ENCODE measurements around the gene TCEA2.

TCEA2 gene

DNA sequence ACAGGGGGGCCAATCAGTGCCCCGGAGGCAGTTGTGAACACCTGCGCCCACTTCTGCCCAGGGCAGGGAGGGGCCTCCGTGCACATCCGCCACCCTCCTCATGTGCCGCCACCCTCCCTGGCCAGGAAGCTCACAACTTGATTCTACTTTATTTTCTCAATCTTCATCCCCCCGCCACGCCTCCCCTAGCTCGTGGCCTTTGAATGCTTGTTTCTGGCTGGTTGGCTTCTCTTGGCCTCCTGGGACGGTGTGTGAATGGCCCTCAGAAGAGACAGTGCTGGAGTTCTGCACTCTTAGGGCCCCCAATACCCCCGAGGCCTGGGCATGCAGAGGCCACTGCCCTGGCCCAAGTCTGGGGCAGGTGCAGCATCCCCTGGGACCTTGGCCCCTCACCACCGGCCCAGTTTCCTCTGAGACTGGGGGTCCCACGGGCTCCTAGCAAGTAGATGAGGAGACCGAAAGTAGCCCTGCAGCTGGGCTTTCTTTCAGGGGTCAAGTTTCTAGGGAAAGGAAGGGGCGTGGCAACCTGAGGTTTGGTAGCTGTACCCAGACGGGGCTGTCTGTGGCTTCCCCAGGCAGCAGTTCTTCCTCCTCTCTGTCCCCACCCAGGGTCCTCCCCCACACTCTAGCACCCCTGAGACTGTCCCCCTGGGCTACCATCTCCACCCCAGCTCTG is 15.0 kb downstream of the TCEA2 start:
- no peaks in the 10 kb centered on the region for H3K9me3 ChIP-seq (ENCODE audit: insufficient read depth, low read length)
- H3K4me2 ChIP-seq (ENCODE audit: low read depth, low read length, poor library complexity, severe bottlenecking): peak overlapping the region; percentile 87
- no peaks in the 10 kb centered on the region for H3K36me3 ChIP-seq (ENCODE audit: low read length)
- H4K20me1 ChIP-seq (ENCODE audit: low read depth, low read length): no peaks in the 10 kb centered on the region
- no peak overlapping the region for H2AFZ ChIP-seq (ENCODE audit: low read depth, low read length, severe bottlenecking)
- H3K9ac ChIP-seq (ENCODE audit: low read length): peak overlapping the region; percentile 91
- TF ChIP-seq, protein P1, sequence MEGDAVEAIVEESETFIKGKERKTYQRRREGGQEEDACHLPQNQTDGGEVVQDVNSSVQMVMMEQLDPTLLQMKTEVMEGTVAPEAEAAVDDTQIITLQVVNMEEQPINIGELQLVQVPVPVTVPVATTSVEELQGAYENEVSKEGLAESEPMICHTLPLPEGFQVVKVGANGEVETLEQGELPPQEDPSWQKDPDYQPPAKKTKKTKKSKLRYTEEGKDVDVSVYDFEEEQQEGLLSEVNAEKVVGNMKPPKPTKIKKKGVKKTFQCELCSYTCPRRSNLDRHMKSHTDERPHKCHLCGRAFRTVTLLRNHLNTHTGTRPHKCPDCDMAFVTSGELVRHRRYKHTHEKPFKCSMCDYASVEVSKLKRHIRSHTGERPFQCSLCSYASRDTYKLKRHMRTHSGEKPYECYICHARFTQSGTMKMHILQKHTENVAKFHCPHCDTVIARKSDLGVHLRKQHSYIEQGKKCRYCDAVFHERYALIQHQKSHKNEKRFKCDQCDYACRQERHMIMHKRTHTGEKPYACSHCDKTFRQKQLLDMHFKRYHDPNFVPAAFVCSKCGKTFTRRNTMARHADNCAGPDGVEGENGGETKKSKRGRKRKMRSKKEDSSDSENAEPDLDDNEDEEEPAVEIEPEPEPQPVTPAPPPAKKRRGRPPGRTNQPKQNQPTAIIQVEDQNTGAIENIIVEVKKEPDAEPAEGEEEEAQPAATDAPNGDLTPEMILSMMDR (IDR thresholded peaks at IDR 0.05; ENCODE audit: insufficient read depth, low read length, poor library complexity, severe bottlenecking): no peak
- no peak for TF ChIP-seq EZH2phosphoT487 (conservative IDR thresholded peaks at IDR 0.05; ENCODE audit: low read length)
- H3K9me2 ChIP-seq (replicated peaks; ENCODE audit: insufficient read depth, low read length): no peaks in the 10 kb centered on the region
- H3K27ac ChIP-seq (ENCODE audit: low read depth, low read length): peak overlapping the region; percentile 95
- peak overlapping the region; percentile 68 for H3K4me3 ChIP-seq (ENCODE audit: insufficient read depth, low read length, poor library complexity, severe bottlenecking)
- H3F3A ChIP-seq (ENCODE audit: insufficient read depth): peaks cover 36% of the 10 kb centered on the region
- H3K79me2 ChIP-seq (ENCODE audit: insufficient read depth, low read length): no peaks in the 10 kb centered on the region
- no peaks in the 10 kb centered on the region for H3K27me3 ChIP-seq (ENCODE audit: low read length)

DNA sequence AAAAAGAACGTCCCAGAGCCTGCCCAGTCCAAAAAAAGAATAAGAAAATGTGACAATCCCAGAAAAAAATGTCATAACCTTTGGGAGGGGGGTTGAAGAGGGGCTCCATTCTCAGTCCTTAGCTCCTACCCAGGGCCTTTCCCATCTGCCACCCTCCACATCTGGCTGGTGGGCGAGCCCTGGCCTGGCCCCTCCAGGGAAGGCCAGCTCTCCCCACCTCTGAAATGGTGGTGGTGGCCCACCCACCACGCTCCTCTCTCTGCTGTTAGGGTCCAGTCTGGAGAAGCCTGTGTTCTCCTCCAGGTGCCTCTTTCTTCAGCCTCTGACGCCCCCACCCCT is 15.9 kb downstream of the TCEA2 start:
- Histone ChIP-seq H3K27me3 (ENCODE audit: low read length) (no peaks in the 10 kb centered on the region), H3K36me3 (ENCODE audit: low read length) (no peaks in the 10 kb centered on the region), H3K4me3 (ENCODE audit: insufficient read depth, low read length, poor library complexity, severe bottlenecking) (peak overlapping the region; percentile 68), H3K9me2 (replicated peaks; ENCODE audit: insufficient read depth, low read length) (no peaks in the 10 kb centered on the region), H3K79me2 (ENCODE audit: insufficient read depth, low read length) (no peaks in the 10 kb centered on the region), H3F3A (ENCODE audit: insufficient read depth) (peaks cover 36% of the 10 kb centered on the region), H3K9ac (ENCODE audit: low read length) (peak overlapping the region; percentile 91), H3K9me3 (ENCODE audit: insufficient read depth, low read length) (no peaks in the 10 kb centered on the region), H3K27ac (ENCODE audit: low read depth, low read length) (peak overlapping the region; percentile 95), H3K4me2 (ENCODE audit: low read depth, low read length, poor library complexity, severe bottlenecking) (peak overlapping the region; percentile 87), H4K20me1 (ENCODE audit: low read depth, low read length) (no peaks in the 10 kb centered on the region), H2AFZ (ENCODE audit: low read depth, low read length, severe bottlenecking) (no peak overlapping the region)
- no peak for TF ChIP-seq EZH2phosphoT487 (conservative IDR thresholded peaks at IDR 0.05; ENCODE audit: low read length)
- TF ChIP-seq, protein P1 (IDR thresholded peaks at IDR 0.05; ENCODE audit: insufficient read depth, low read length, poor library complexity, severe bottlenecking): no peak

DNA sequence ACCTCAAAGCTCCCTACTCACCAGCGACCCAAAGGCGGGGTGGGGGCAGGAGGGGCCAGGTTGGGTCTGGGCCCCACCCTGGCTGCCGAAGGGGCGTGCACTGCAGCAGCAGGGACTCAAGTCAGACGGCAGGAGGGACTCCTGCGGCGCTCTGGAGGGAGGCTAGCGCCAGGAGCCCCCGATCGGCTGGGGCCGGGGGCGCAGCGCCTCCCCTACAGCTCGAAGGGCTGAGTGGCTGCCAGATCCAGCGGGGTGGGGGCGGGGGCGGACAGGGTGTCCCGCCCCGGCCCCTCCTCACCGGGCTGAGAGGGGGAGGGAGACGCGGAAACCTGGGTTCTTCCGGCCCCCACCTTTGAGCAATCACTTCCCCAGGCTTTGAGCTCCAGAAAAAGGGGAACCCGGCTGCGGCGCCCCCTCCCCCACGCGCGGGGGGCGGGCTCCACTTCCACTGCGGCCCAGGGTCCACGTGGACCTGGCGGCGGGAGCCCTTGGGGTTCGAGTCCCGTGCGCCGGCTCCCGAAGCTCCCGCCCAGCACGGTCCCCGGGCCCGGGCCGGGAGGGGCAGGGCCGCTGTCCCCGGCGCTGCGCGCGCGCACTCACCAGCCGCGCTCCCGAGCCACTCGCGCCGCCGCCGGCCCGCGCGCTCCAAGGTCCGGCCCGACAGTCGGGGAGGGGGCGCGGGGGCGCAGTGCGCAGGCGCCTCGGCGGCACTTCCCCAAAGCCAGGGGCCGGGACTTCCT is 16.4 kb downstream of the TCEA2 start, which contains the start of gene RGS19:
Gene RGS19, minus strand, starts transcription at position 246 of the 740 bp plus-strand sequence. CDS start 2,632 bp downstream, outside the sequence.
- peak within 1 kb of the TSS; percentile 91 for H3K9ac ChIP-seq (ENCODE audit: low read length)
- H3K79me2 ChIP-seq (ENCODE audit: insufficient read depth, low read length): no peaks in the 10 kb centered on the region
- no peaks in the 10 kb centered on the region for H4K20me1 ChIP-seq (ENCODE audit: low read depth, low read length)
- peak within 1 kb of the TSS; percentile 87 for H3K4me2 ChIP-seq (ENCODE audit: low read depth, low read length, poor library complexity, severe bottlenecking)
- H3K9me2 ChIP-seq (replicated peaks; ENCODE audit: insufficient read depth, low read length): no peaks in the 10 kb centered on the region
- no peaks in the 10 kb centered on the region for H3K27me3 ChIP-seq (ENCODE audit: low read length)
- no peaks in the 10 kb centered on the region for H3K9me3 ChIP-seq (ENCODE audit: insufficient read depth, low read length)
- peak within 1 kb of the TSS; percentile 95 for H3K27ac ChIP-seq (ENCODE audit: low read depth, low read length)
- H3K36me3 ChIP-seq (ENCODE audit: low read length): no peaks in the 10 kb centered on the region
- H3F3A ChIP-seq (ENCODE audit: insufficient read depth): peaks cover 36% of the 10 kb centered on the region
- TF ChIP-seq, protein P1 (IDR thresholded peaks at IDR 0.05; ENCODE audit: insufficient read depth, low read length, poor library complexity, severe bottlenecking): no peak
- no peak for TF ChIP-seq EZH2phosphoT487 (conservative IDR thresholded peaks at IDR 0.05; ENCODE audit: low read length)
- H3K4me3 ChIP-seq (ENCODE audit: insufficient read depth, low read length, poor library complexity, severe bottlenecking): peak within 1 kb of the TSS; percentile 68
- H2AFZ ChIP-seq (ENCODE audit: low read depth, low read length, severe bottlenecking): peak within 1 kb of the TSS; percentile 43
